ENCODE measurements around the gene GRK6.

The GRK6 gene

GRCh38 chr5:177403102-177403791 is 23.2 kb upstream of the GRK6 start:
- no peaks in the 10 kb centered on the region for H3K9me3 ChIP-seq
- no peaks in the 10 kb centered on the region for H3K36me3 ChIP-seq
- intact Hi-C loops (cut with DNase I; ENCODE audit: low total_unique reads), result no loop called here
- TF ChIP-seq CTCF (IDR thresholded peaks at IDR 0.05), result no peak
- H3K4me1 ChIP-seq, result peaks cover 0 to 38% (median 34%) of the 10 kb centered on the region in 4 donors
- peak overlapping the region; percentile 43 to 60 for H3K4me3 ChIP-seq
- DNase-seq, result no peak
- peaks cover 7 to 71% of the 10 kb centered on the region in 2 donors for H3K27me3 ChIP-seq
- no peak overlapping the region for H3K27ac ChIP-seq

- Histone ChIP-seq H3K27ac (no peak overlapping the region), H3K4me3 (peak overlapping the region; percentile 43 to 60), H3K4me1 (peaks cover 0 to 38% (median 34%) of the 10 kb centered on the region in 4 donors), H3K36me3 (no peaks in the 10 kb centered on the region), H3K27me3 (peaks cover 7 to 63% of the 10 kb centered on the region in 2 donors), H3K9me3 (no peaks in the 10 kb centered on the region)
- peak; percentile 84 to 91 for DNase-seq
- TF ChIP-seq CTCF (IDR thresholded peaks at IDR 0.05), result peak; percentile 81 to 87
- intact Hi-C loops (cut with DNase I; ENCODE audit: low total_unique reads), result loop anchor here (2.0 kb wide), 1 partner anchor 51 kb away; no protein-coding TSS in a partner anchor
Observed at GRCh38 chr5:177403792-177404640, 22.5 kb upstream of the GRK6 start.

- TF ChIP-seq CTCF (IDR thresholded peaks at IDR 0.05), result no peak
- no peak overlapping the region for H3K27ac ChIP-seq
- peak overlapping the region; percentile 43 to 60 for H3K4me3 ChIP-seq
- H3K4me1 ChIP-seq, result peaks cover 0 to 38% (median 34%) of the 10 kb centered on the region in 4 donors
- peak in 1 of 2 donors; percentile 67 for DNase-seq
- no peaks in the 10 kb centered on the region for H3K36me3 ChIP-seq
- peaks cover 7 to 60% of the 10 kb centered on the region in 2 donors for H3K27me3 ChIP-seq
- no peaks in the 10 kb centered on the region for H3K9me3 ChIP-seq
- intact Hi-C loops (cut with DNase I; ENCODE audit: low total_unique reads), result loop anchor here (2.0 kb wide), 1 partner anchor 50 kb away; no protein-coding TSS in a partner anchor
Observed at GRCh38 chr5:177404641-177405179, 21.8 kb upstream of the GRK6 start.

GRCh38 chr5:177405312-177405711 is 21.2 kb upstream of the GRK6 start:
- TF ChIP-seq CTCF (IDR thresholded peaks at IDR 0.05), result no peak
- no peak for DNase-seq
- intact Hi-C loops (cut with DNase I; ENCODE audit: low total_unique reads), result loop anchor here (2.0 kb wide), 1 partner anchor 49 kb away; no protein-coding TSS in a partner anchor
- peaks cover 0 to 33% (median 29%) of the 10 kb centered on the region in 4 donors for H3K4me1 ChIP-seq
- no peak overlapping the region for H3K4me3 ChIP-seq
- H3K36me3 ChIP-seq, result no peaks in the 10 kb centered on the region
- no peaks in the 10 kb centered on the region for H3K9me3 ChIP-seq
- no peak overlapping the region for H3K27ac ChIP-seq
- H3K27me3 ChIP-seq, result peaks cover 5 to 54% of the 10 kb centered on the region in 2 donors

GRCh38 chr5:177405805-177406204 is 20.7 kb upstream of the GRK6 start:
- no peak for DNase-seq
- no peak overlapping the region for H3K27ac ChIP-seq
- no peaks in the 10 kb centered on the region for H3K36me3 ChIP-seq
- intact Hi-C loops (cut with DNase I; ENCODE audit: low total_unique reads), result loop anchor here (2.0 kb wide), 1 partner anchor 49 kb away; no protein-coding TSS in a partner anchor
- peaks cover 0 to 49% of the 10 kb centered on the region in 2 donors for H3K27me3 ChIP-seq
- H3K9me3 ChIP-seq, result no peaks in the 10 kb centered on the region
- TF ChIP-seq CTCF (IDR thresholded peaks at IDR 0.05), result no peak
- no peak overlapping the region for H3K4me3 ChIP-seq
- H3K4me1 ChIP-seq, result peaks cover 0 to 31% (median 27%) of the 10 kb centered on the region in 4 donors
